GM12874 (cell line): ENCODE results near the gene SETD1A.

ENCODE experiments used
- CTCF ChIP-seq: IDR thresholded peaks from 2 replicates; pipeline ENCODE4 v1.5.1; 2011; ENCODE audit warnings: low read depth, mild to moderate bottlenecking, control low read depth, low read length, moderate library complexity; ENCODE audit not compliant: insufficient read depth

Gene SETD1A

GRCh38 chr16:31010585-31011325, 53.2 kb downstream of the SETD1A start, which contains the start of gene STX1B:
TSS of gene STX1B (minus strand) at chr16:31010638. CDS start at chr16:31010396, 242 bp downstream.
- no peak for TF ChIP-seq CTCF

- TF ChIP-seq CTCF: 0 out of 2 replicates have a peak, but pooled peaks have one; percentile 8
These were observed 58.5 kb downstream of the SETD1A start for GRCh38 chr16:31016018-31016417.

- no peak for TF ChIP-seq CTCF
These were observed 63.0 kb downstream of the SETD1A start for GRCh38 chr16:31020536-31020935.

GRCh38 chr16:31022544-31023251, 65.1 kb downstream of the SETD1A start:
- TF ChIP-seq CTCF: no peak

GRCh38 chr16:31023252-31023602, 65.7 kb downstream of the SETD1A start:
- no peak for TF ChIP-seq CTCF

GRCh38 chr16:31023627-31024226, 66.2 kb downstream of the SETD1A start:
- no peak for TF ChIP-seq CTCF

- no peak for TF ChIP-seq CTCF
These were observed 67.8 kb downstream of the SETD1A start for GRCh38 chr16:31025339-31025738.
